HCT116 (cell line): ENCODE measurements around the gene TM4SF4. TPM values are rescaled to one million over a fixed set of nuclear protein-coding genes. Genes with fewer than 3 reads are reported as not detected.
A peak's percentile ranks its signal among the peaks of the same experiment; 100 is the strongest.

ENCODE experiments used
- ATAC-seq: fragments of 200-7000 bp; cut with Tn5 transposase; 2 replicates; pipeline ENCODE4 v1.9.1; 2020; ENCODE audit warnings: mild to moderate bottlenecking, moderate library complexity
- BruUV-seq: library from RNA; stranded (reverse); fragments of 400-500 nt; replicated peaks from 2 replicates; lab custom pipeline; 2021; lab: Mats Ljungman, UMichigan
- CTCF ChIA-PET: fragments of 300-600 bp; sonication (Branson Sonifier 250); formaldehyde crosslinking; loops from one replicate; lab custom pipeline; 2021; ENCODE audit warnings: antibody characterized with exemption; lab: Charles Lee
- POLR2A ChIA-PET: fragments of 300-600, 350-600 bp; sonication (Branson Sonifier 250); formaldehyde crosslinking; loops from one replicate; lab custom pipeline; 2021; ENCODE audit warnings: antibody characterized with exemption; lab: Charles Lee
- RAD21 ChIA-PET, 2 experiments: fragments of 300-600 bp; sonication (Branson Sonifier 250); formaldehyde crosslinking; loops; one replicate each; lab custom pipeline; 2023; ENCODE audit warnings: low total read pairs in 2 of 2; ENCODE audit not compliant: uncharacterized antibody in 2 of 2, unreplicated experiment in 2 of 2, low non-redundant PET in 1 of 2; lab: Charles Lee
- DNase-seq: peaks from one replicate; pipeline ENCODE4 v3.0.0-alpha.2; 2010; ENCODE audit warnings: low read depth, low spot score
- H2AFZ ChIP-seq: fragments of 200-600 bp; shearing (Covaris generic), sonication (generic); 2 replicates; pipeline ENCODE4 v1.6.1; 2017; ENCODE audit warnings: low read depth, mixed run types, mixed read lengths, antibody characterized with exemption, low read length; ENCODE audit not compliant: poor library complexity, severe bottlenecking
- H3K27ac ChIP-seq: 2 replicates; pipeline ENCODE4 v1.5.1; 2012; ENCODE audit warnings: low read depth, low read length
- H3K27me3 ChIP-seq: fragments of 200-600 bp; sonication (generic); 2 replicates; pipeline ENCODE4 v1.6.1; 2016; ENCODE audit warnings: mixed run types, low read length, mixed read lengths; ENCODE audit not compliant: insufficient read depth
- H3K36me3 ChIP-seq, 2 experiments: fragments of 200-500 bp in 1 of 2; fragments of 200-600 bp in 1 of 2; sonication (Bioruptor generic) in 1 of 2; sonication (generic) in 1 of 2; 2 replicates each; pipeline versions ENCODE4 v1.5.1 to v1.6.1; 2014 to 2016; ENCODE audit warnings: low read length in 2 of 2, inconsistent platforms in 1 of 2, mixed read lengths in 1 of 2, mixed run types in 1 of 2; ENCODE audit not compliant: insufficient read depth in 2 of 2, control insufficient read depth in 1 of 2
- H3K4me1 ChIP-seq, 2 experiments: fragments of 200-600 bp in 1 of 2; sonication (generic) in 1 of 2; 2 replicates each; pipeline versions ENCODE4 v1.5.1 to v1.6.1; 2012 to 2017; ENCODE audit warnings: low read length in 2 of 2, inconsistent platforms in 1 of 2, mild to moderate bottlenecking in 1 of 2, mixed read lengths in 1 of 2, mixed run types in 1 of 2, moderate library complexity in 1 of 2; ENCODE audit not compliant: insufficient read depth in 2 of 2, control insufficient read depth in 1 of 2
- H3K4me2 ChIP-seq: fragments of 200-600 bp; sonication (generic); 2 replicates; pipeline ENCODE4 v1.6.1; 2017; ENCODE audit warnings: mixed run types, low read length, mixed read lengths
- H3K4me3 ChIP-seq, 2 experiments: fragments of 200-600 bp in 1 of 2; sonication (generic) in 1 of 2; replicated peaks in 1 of 2; 2 replicates each; pipeline ENCODE4 v1.5.1; 2011 to 2016; ENCODE audit warnings: low read length in 2 of 2, control low read depth in 1 of 2, low read depth in 1 of 2, mild to moderate bottlenecking in 1 of 2, mixed read lengths in 1 of 2, mixed run types in 1 of 2
- H3K79me2 ChIP-seq: fragments of 200-600 bp; sonication (generic); 2 replicates; pipeline ENCODE4 v1.6.1; 2017; ENCODE audit warnings: mild to moderate bottlenecking, mixed run types, low read length, moderate library complexity, mixed read lengths; ENCODE audit not compliant: insufficient read depth
- H3K9ac ChIP-seq: fragments of 200-600 bp; sonication (generic); 2 replicates; pipeline ENCODE4 v1.6.1; 2016; ENCODE audit warnings: low read length, mixed read lengths
- H3K9me2 ChIP-seq: fragments of 200-600 bp; sonication (generic), shearing (Covaris generic); 2 replicates; pipeline ENCODE4 v1.6.1; 2017; ENCODE audit warnings: mixed run types, mild to moderate bottlenecking, moderate library complexity; ENCODE audit not compliant: insufficient read depth
- H3K9me3 ChIP-seq, 2 experiments: fragments of 200-500 bp in 1 of 2; fragments of 200-600 bp in 1 of 2; sonication (Bioruptor generic) in 1 of 2; sonication (generic) in 1 of 2; 2 replicates each; pipeline ENCODE4 v1.6.1; 2014 to 2017; ENCODE audit warnings: low read length in 2 of 2, mixed read lengths in 2 of 2, inconsistent platforms in 1 of 2, low read depth in 1 of 2, mild to moderate bottlenecking in 1 of 2, mixed run types in 1 of 2, moderate library complexity in 1 of 2; ENCODE audit not compliant: control insufficient read depth in 1 of 2, insufficient read depth in 1 of 2
- H4K20me1 ChIP-seq: fragments of 200-600 bp; sonication (generic), shearing (Covaris generic); 2 replicates; pipeline ENCODE4 v1.6.1; 2017; ENCODE audit warnings: mixed run types, mild to moderate bottlenecking, moderate library complexity; ENCODE audit not compliant: insufficient read depth
- CBX3 ChIP-seq: IDR thresholded peaks from 2 replicates; pipeline ENCODE4 v1.6.1; 2012; ENCODE audit warnings: low read depth
- CEBPB ChIP-seq: IDR thresholded peaks from 2 replicates; pipeline ENCODE4 v1.6.1; 2012; ENCODE audit warnings: low read depth
- CTCF ChIP-seq, 3 experiments: fragments of 200-600 bp in 1 of 3; sonication (generic) in 1 of 3; IDR thresholded peaks in 2 of 3; conservative IDR thresholded peaks in 1 of 3; 2 replicates each; pipeline ENCODE4 v1.5.1; 2012 to 2017; ENCODE audit warnings: low read depth in 2 of 3, low read length in 2 of 3, antibody characterized with exemption in 1 of 3, borderline replicate concordance in 1 of 3, control low read depth in 1 of 3, mild to moderate bottlenecking in 1 of 3, mixed read lengths in 1 of 3, mixed run types in 1 of 3, moderate library complexity in 1 of 3; ENCODE audit not compliant: insufficient read depth in 1 of 3
- EZH2phosphoT487 ChIP-seq: fragments of 200-600 bp; IDR thresholded peaks from 2 replicates; pipeline ENCODE4 v1.6.1; 2018; ENCODE audit warnings: antibody characterized with exemption, borderline replicate concordance
- FOSL1 ChIP-seq: IDR thresholded peaks from 2 replicates; pipeline ENCODE4 v1.6.1; 2012; ENCODE audit warnings: low read depth
- JUND ChIP-seq: IDR thresholded peaks from 2 replicates; pipeline ENCODE4 v1.6.1; 2012
- MAX ChIP-seq: IDR thresholded peaks from 2 replicates; pipeline ENCODE4 v1.6.1; 2012
- POLR2A ChIP-seq: IDR thresholded peaks from 2 replicates; pipeline ENCODE4 v1.7.0; 2011; ENCODE audit warnings: borderline replicate concordance; ENCODE audit not compliant: insufficient read depth, insufficient read length; ENCODE audit errors: extremely low read depth
- POLR2AphosphoS5 ChIP-seq: IDR thresholded peaks from 2 replicates; pipeline ENCODE4 v1.6.1; 2011; ENCODE audit warnings: mild to moderate bottlenecking, low read depth, low read length, moderate library complexity
- RAD21 ChIP-seq: IDR thresholded peaks from 2 replicates; pipeline ENCODE4 v1.6.1; 2012; ENCODE audit warnings: low read depth, mild to moderate bottlenecking
- REST ChIP-seq: IDR thresholded peaks from 2 replicates; pipeline ENCODE4 v1.6.1; 2012; ENCODE audit warnings: low read depth
- SIN3A ChIP-seq: IDR thresholded peaks from 2 replicates; pipeline ENCODE4 v1.6.1; 2012; ENCODE audit warnings: low read depth
- SP1 ChIP-seq: IDR thresholded peaks from 2 replicates; pipeline ENCODE4 v1.6.1; 2012; ENCODE audit warnings: low read depth
- TCF7L2 ChIP-seq: IDR thresholded peaks from 2 replicates; pipeline ENCODE4 v1.7.0; 2011; ENCODE audit warnings: borderline replicate concordance, inconsistent platforms; ENCODE audit not compliant: insufficient read depth, insufficient read length; ENCODE audit errors: extremely low read depth
- ZBTB33 ChIP-seq: IDR thresholded peaks from 2 replicates; pipeline ENCODE4 v1.6.1; 2011; ENCODE audit warnings: mild to moderate bottlenecking, low read length, moderate library complexity; ENCODE audit not compliant: insufficient replicate concordance; ENCODE audit errors: extremely low read depth
- ZFX ChIP-seq: fragments of 450-650 bp; IDR thresholded peaks from 2 replicates; pipeline ENCODE4 v1.6.1; 2017
- intact Hi-C: fragments of 100-400 bp; cut with micrococcal nuclease; formaldehyde crosslinking; loops from 2 replicates; pipeline ENCODE4 v1.10.0; 2022
- total RNA-seq: library from RNA; stranded (reverse); gene quantifications from one replicate; pipeline ENCODE4 v1.2.1, GENCODE V29; 2021; ENCODE audit not compliant: unreplicated experiment

TM4SF4 gene
- total RNA-seq, 1 experiment from 2014 or later: 0.91 TPM

- ChIA-PET POLR2A (no interaction called here), CTCF (interaction anchor here (1.2 to 1.5 kb wide), 4 partner anchors 12 to 518 kb away, joined by 3 to 4 read pairs (median 4); no protein-coding TSS in a partner anchor), RAD21 (no interaction called here)
- Histone ChIP-seq H3K4me3 (no peak overlapping the region), H3K27me3 (no peaks in the 10 kb centered on the region), H3K4me1 (peaks cover 3 to 24% of the 10 kb centered on the region in 2 experiments; a peak in 3 of 4 replicates), H3K9me2 (no peaks in the 10 kb centered on the region), H3K4me2 (peak overlapping the region; percentile 45), H3K79me2 (no peaks in the 10 kb centered on the region), H3K9ac (no peak overlapping the region), H3K36me3 (no peaks in the 10 kb centered on the region), H3K27ac (no peak overlapping the region), H2AFZ (peak overlapping the region; percentile 63), H4K20me1 (no peaks in the 10 kb centered on the region), H3K9me3 (no peaks in the 10 kb centered on the region)
- no TSS peak for BruUV-seq
- TF ChIP-seq RAD21 (0 out of 2 replicates have a peak, but pooled peaks have one; percentile 3), TCF7L2 (no peak), CEBPB (peak; percentile 64), FOSL1 (peak; percentile 48; the same call in 1 of the 2 replicates), POLR2AphosphoS5 (no peak), CTCF (IDR thresholded peaks at IDR 0.05 in 2 of 3, conservative IDR thresholded peaks at IDR 0.05 in 1 of 3; ENCODE audit: borderline replicate concordance in 1 of 3, insufficient read depth in 1 of 3, low read depth in 2 of 3, low read length in 2 of 3) (no peak), CBX3 (no peak), REST (no peak), SIN3A (no peak), EZH2phosphoT487 (no peak), POLR2A (no peak), ZBTB33 (no peak), MAX (0 out of 2 replicates have a peak, but pooled peaks have one; percentile 25), ZFX (no peak), SP1 (peak; percentile 47), JUND (peak; percentile 41)
- ATAC-seq (peak; percentile 79), DNase-seq (peak; percentile 19)
- intact Hi-C loops: no loop called here
Measured at GRCh38 chr3:149473357-149474249, 894 bp upstream of the TM4SF4 start.
